ENCODE data around the gene KDM5A.
"Not testable (repeated sequence)": the region's sequence is repeated elsewhere in the genome, so short reads cannot be mapped to it uniquely, and the experiment has no call there.

The KDM5A gene

GRCh38 chr12:238736-239398 is 150.3 kb downstream of the KDM5A start:
- no peak for DNase-seq (ENCODE audit: low spot score)

DNA sequence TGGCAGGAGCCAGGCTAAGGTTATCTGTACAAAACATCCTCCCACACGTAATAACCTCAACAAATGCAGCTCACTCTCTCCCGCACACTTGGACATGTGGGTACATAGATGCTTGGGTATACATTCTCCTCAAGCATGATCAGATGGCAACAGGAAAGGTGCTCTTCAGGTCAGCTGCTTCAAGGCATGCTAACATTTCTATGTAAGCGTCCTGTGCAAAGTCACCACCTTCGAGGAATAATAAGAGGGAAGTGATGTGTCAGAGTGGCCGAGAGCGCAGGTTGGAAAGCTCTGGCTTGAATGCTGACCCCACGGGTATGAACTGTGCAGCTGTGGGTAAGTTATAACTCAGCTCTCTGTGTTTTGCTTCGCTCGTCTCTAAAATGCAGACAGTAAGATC is 151.0 kb downstream of the KDM5A start:
- DNase-seq (ENCODE audit: low spot score) = no peak

DNA sequence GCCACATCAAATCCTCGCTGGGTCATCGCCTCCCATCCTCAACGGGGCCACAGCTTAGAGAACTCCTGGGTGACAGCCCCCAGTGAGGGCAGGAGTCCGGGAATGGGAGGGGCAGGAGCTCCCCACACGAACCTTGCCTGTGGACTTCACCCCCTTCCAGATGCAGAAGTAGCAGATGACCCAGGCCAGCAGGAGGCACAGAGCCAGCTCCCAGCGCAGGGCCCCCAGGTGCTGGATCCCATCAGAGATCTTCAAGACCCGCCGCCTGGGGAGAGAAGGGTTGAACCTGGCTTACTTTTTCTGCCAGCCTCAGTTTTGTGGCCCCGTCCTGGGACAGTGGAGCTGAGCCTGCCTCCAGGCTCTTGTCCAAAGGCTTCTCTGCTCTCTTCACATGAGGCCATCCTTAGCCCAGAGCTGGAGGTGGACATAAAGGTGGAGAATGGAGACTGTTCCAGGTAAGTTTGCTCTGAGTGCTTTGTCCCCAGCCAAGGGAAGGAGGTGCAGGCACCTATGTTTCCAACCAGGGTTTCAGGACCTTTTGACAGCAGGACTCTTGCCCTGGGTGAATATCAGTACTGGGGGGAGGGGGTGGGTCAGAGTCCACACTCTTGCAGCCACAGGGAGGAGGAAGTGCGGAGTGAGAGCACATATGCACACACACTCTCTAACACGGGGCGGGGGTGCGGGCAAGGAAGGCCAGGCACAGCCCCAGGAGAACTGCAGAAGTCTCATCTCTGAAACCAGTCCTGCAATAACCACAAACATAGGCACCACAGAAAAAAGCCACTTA is 151.9 kb downstream of the KDM5A start:
- DNase-seq (ENCODE audit: low spot score) = no peak

DNA sequence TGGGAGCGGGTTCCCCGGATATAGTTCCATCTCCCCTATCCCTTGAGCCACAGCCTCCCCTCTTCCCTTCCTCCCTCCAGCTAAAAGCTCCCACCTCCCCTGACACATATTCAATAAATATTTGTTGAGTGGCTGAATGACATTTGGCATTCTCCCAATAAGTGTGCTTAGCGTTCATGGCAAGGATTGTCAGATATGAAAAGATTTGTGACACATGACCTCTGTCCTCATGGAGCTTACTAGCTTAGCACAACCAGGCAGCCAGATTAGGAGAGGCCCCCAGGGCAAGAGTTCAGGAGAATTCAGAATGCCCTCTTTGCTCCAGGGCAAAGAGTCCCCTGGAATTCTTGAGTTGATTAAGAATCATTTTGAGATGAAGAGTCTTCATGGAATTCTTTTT is 152.7 kb downstream of the KDM5A start:
- DNase-seq (ENCODE audit: low spot score) = no peak

DNA sequence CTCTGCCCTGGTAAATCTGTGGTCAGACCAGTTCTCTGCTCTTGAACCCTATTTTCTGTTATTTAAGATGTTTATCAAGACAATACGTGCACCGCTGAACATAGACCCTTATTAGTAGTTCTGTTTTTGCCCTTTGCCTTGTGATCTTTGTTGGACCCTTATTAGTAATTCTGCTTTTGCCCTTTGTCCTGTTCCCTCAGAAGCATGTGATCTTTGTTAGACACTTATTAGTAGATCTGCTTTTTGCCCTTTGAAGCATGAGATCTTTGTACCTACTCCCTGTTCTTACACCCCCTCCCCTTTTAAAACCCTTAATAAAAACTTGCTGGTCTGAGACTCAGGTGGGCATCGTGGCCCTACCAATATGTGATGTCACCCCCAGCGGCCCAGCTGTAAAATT is 153.2 kb downstream of the KDM5A start:
- not testable (repeated sequence) for DNase-seq (ENCODE audit: low spot score)

DNA sequence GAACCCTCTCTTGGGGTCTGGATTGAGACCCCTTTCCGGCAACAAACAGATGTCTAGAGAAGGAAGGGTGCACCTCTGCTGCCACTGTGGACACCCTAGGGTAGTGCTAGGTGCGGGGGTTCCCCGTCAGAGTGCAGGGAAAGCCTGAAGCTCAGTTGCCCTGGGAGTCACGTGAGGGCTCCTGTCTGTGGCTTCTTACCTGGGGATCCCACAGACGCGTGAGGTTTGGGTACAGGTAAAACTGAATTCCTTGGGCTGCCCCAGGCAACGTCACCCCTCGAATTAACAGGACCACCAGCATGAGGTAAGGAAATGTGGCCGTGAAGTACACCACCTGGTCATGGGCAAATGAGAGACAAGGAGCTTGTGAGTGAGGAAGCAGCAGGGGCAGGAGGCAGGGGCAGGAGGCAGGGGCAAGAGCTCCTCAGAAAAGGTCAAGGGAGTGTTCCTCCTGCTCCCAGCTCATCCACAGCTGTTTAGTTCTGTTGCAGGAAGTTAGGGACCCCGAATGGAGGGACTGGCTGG is 154.2 kb downstream of the KDM5A start:
- DNase-seq (ENCODE audit: low spot score) = no peak

GRCh38 chr12:234019-234418 is 155.1 kb downstream of the KDM5A start:
- DNase-seq (ENCODE audit: low spot score) = no peak

DNA sequence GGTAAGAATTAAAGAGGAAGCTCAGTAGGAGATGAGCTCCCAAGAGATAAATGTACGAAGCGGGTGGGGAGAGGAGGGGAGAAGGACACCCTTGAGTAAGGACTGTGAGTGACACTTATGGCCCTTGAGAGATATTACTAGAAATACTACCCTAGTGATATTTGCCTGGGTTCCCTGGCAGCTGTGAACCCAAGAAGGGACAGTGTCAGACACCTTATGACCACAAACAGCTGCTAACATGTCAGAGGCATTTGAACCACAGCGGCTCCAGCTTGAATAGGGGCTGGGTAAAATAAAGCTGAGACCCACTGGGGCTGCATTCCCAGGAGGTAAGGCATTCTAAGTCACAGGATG is 155.5 kb downstream of the KDM5A start:
- DNase-seq (ENCODE audit: low spot score) = no peak

DNA sequence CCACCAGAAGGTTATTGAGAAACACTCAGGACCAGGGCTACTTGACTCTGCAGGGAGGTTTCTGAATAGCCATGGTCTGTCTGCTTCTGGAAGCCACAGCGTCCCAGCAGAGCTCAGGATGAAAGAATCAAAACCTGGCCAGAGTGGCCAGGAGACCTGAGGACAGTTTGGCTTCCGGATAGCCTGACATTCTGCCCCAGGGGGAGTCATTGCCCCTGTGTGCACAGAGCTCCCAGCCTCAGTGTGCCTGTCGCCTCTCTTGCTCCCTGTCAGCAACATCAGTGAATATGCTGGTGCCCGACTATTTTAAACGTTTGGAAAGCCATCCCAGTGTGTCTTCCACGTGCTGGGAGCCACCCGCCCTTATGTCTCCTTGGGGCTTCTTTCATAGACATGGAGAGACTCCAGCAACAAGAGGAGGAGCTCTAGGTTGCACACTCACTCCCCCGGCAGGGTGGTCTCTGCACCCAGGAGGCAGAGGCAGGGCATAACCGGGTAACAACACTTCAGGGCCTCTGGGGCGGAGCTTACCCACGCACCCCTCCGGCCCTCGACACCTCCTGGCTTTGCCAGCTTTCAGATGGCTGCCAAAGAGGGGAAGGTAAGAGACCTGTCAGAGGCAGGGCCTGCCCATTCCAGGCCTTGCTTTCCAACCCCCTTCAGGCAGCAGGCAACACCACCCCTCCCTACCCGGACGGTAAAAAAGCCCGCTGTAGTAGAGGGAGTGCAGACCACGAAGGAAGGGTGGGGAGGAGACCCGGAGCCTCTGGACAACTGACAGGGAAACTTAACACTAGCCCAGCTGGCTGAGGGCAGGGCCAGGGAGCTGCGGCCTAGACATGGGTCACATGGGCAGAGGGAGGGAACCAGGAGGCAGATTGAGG is 156.1 kb downstream of the KDM5A start:
- no peak for DNase-seq (ENCODE audit: low spot score)

DNA sequence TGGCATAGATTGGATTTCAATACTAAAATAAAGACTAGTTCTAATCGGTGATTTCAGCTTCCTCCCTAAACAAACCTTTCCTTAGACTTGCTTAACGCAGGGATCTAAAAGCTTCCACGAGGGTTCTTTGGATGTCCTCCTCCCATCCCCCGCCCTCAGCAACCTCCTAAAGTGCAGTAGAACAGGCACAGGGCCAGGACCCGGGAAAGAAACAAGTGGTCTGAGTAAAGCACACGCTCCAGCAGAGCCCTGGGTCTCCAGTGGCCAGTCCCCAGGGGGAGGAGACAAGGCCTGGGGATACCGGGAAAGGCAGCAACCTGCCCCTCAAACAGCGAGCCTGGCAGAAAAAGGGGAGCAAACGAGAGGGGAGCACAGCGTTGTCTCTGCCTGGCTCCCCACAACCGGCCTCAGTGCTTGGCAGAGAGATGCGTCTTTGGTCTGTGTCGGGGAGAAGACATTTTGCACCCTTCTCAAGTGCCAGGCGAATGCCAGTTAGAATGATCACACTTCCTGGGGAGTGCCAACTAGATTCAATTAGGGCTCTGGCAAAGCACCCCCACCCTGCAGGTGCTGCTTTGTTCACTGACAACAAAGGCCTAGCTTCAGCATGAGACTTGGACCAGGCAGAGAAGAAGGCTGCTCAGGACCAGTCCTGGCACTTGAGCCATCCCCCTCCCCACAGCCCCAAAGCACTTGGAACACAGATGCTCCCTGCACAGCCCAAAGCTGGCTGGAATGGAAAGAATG is 158.0 kb downstream of the KDM5A start:
- DNase-seq (ENCODE audit: low spot score) = no peak
